HepG2 (cell line): ENCODE data around the gene JPT2. TPM values are rescaled to one million over a fixed set of nuclear protein-coding genes. Genes with fewer than 3 reads are reported as not detected.

ENCODE experiments used
- ATAC-seq: fragments of 200-7000 bp; cut with Tn5 transposase; 3 replicates; pipeline ENCODE4 v1.9.1; 2020; ENCODE audit warnings: mild to moderate bottlenecking, moderate library complexity
- BruUV-seq: library from RNA; stranded (reverse); fragments of 400-500 nt; replicated peaks from 2 replicates; lab custom pipeline; 2021; lab: Mats Ljungman, UMichigan
- CTCF ChIA-PET: fragments of 300-600 bp; formaldehyde crosslinking; extraction: SDS; loops from one replicate; lab custom pipeline; 2021; ENCODE audit warnings: low total read pairs, inconsistent platforms, low intra/inter-chr PET ratio; lab: Yijun Ruan, JAX
- POLR2A ChIA-PET: fragments of 350-600 bp; sonication (Branson Sonifier 250); formaldehyde crosslinking; loops from one replicate; lab custom pipeline; 2020; ENCODE audit warnings: antibody characterized with exemption, inconsistent platforms; lab: Yijun Ruan, JAX
- DNase-seq: peaks from one replicate; pipeline ENCODE4 v3.0.0-alpha.2; 2015; ENCODE audit warnings: low spot score
- FAIRE-seq: peaks from 3 replicates; lab custom pipeline; 2011; peaks lifted over from hg19 to GRCh38; lab: Jason Lieb, UNC
- H2AFZ ChIP-seq: one replicate; pipeline ENCODE4 v1.6.1; 2011; ENCODE audit warnings: low read length, inconsistent platforms
- H3K27ac ChIP-seq: fragments of 300-600 bp; 3 replicates; pipeline ENCODE4 v1.8.0; 2011; ENCODE audit warnings: mixed run types, mild to moderate bottlenecking, mixed read lengths, low read length, inconsistent platforms; ENCODE audit not compliant: insufficient read depth; ENCODE audit errors: extremely low read length
- H3K27me3 ChIP-seq, 2 experiments: fragments of 200-600 bp in 1 of 2; 2 replicates in 1 of 2; 3 replicates in 1 of 2; pipeline versions ENCODE4 v1.6.0 to v1.8.0; 2011; ENCODE audit warnings: low read length in 2 of 2, mild to moderate bottlenecking in 2 of 2, moderate library complexity in 2 of 2, inconsistent platforms in 1 of 2; ENCODE audit not compliant: insufficient read depth in 2 of 2, control insufficient read depth in 1 of 2
- H3K36me3 ChIP-seq, 2 experiments: fragments of 200-600 bp in 1 of 2; replicated peaks in 1 of 2; 2 replicates in 1 of 2; 3 replicates in 1 of 2; pipeline versions ENCODE4 v1.5.1 to v1.8.0; 2011; ENCODE audit warnings: low read length in 2 of 2, inconsistent platforms in 1 of 2; ENCODE audit not compliant: insufficient read depth in 2 of 2, control insufficient read depth in 1 of 2
- H3K4me1 ChIP-seq: 2 replicates; pipeline ENCODE4 v1.5.1; 2012; ENCODE audit warnings: low read length, inconsistent platforms; ENCODE audit not compliant: insufficient read depth
- H3K4me2 ChIP-seq: 2 replicates; pipeline ENCODE4 v1.6.0; 2011; ENCODE audit warnings: low read depth, low read length, inconsistent platforms
- H3K4me3 ChIP-seq, 3 experiments: fragments of 200-600 bp in 1 of 3; sonication (generic), shearing (Covaris generic) in 1 of 3; replicated peaks in 1 of 3; 2 replicates each; pipeline ENCODE4 v1.5.1; 2011 to 2016; ENCODE audit warnings: low read length in 3 of 3, inconsistent platforms in 2 of 3, low read depth in 2 of 3, mild to moderate bottlenecking in 2 of 3, control low read depth in 1 of 3, mixed read lengths in 1 of 3; ENCODE audit not compliant: insufficient read depth in 1 of 3
- H3K79me2 ChIP-seq: one replicate; pipeline ENCODE4 v1.6.1; 2011; ENCODE audit warnings: low read length, inconsistent platforms; ENCODE audit not compliant: insufficient read depth
- H3K9ac ChIP-seq: 2 replicates; pipeline ENCODE4 v1.6.0; 2011; ENCODE audit warnings: mild to moderate bottlenecking, low read depth, low read length, inconsistent platforms; ENCODE audit not compliant: insufficient read depth
- H3K9me3 ChIP-seq: 2 replicates; pipeline ENCODE4 v1.5.1; 2012; ENCODE audit warnings: mild to moderate bottlenecking, low read length
- H4K20me1 ChIP-seq: 2 replicates; pipeline ENCODE4 v1.6.0; 2011; ENCODE audit warnings: inconsistent platforms, mild to moderate bottlenecking, low read length, moderate library complexity; ENCODE audit not compliant: insufficient read depth
- AGO2 ChIP-seq: fragments of 200-400 bp; formaldehyde crosslinking; optimal IDR thresholded peaks from 2 replicates; pipeline ENCODE3; 2017; ENCODE audit warnings: mild to moderate bottlenecking, low read depth, low read length, moderate library complexity
- AHR ChIP-seq: IDR thresholded peaks from 2 replicates; pipeline ENCODE4 v1.6.1; 2018; ENCODE audit warnings: missing genetic modification reagents, missing compliant biosample characterization
- ZBTB34 ChIP-seq: sonication (generic); formaldehyde crosslinking; IDR thresholded peaks from 2 replicates; pipeline ENCODE4 v1.8.0; 2022; ENCODE audit warnings: mild to moderate bottlenecking, missing genetic modification reagents
- ZNF142 ChIP-seq: sonication (generic); formaldehyde crosslinking; IDR thresholded peaks from 2 replicates; pipeline ENCODE4 v1.4.0; 2020; ENCODE audit warnings: missing genetic modification reagents
- ZNF33A ChIP-seq: sonication (generic); formaldehyde crosslinking; IDR thresholded peaks from 2 replicates; pipeline ENCODE4 v1.5.1; 2020; ENCODE audit warnings: missing genetic modification reagents, mild to moderate bottlenecking, moderate library complexity, borderline replicate concordance
- ZNF367 ChIP-seq: sonication (generic); formaldehyde crosslinking; IDR thresholded peaks from 2 replicates; pipeline ENCODE4 v1.4.0; 2020; ENCODE audit warnings: missing genetic modification reagents, borderline replicate concordance
- ZNF678 ChIP-seq: sonication (generic); formaldehyde crosslinking; IDR thresholded peaks from 2 replicates; pipeline ENCODE4 v1.4.0; 2020; ENCODE audit warnings: mild to moderate bottlenecking, missing genetic modification reagents
- WGBS: methylation state at CpG from one replicate; pipeline ENCODE4 v1.1.6; 2017; ENCODE audit warnings: low lambda C conversion rate; 5-methylcytosine and 5-hydroxymethylcytosine counted together
- in situ Hi-C: cut with HindIII; loops from 2 replicates; pipeline ENCODE4 v1.10.0; 2017; ENCODE audit warnings: low pct_unique_long_range_greater_than_20kb; ENCODE audit not compliant: extremely low pct_ligation_motif_present
- intact Hi-C: fragments of 100-400 bp; cut with micrococcal nuclease; formaldehyde crosslinking; loops from one replicate; pipeline ENCODE4 v1.10.0; 2022; ENCODE audit not compliant: unreplicated experiment
- polyA plus RNA-seq, 8 experiments: library from polyadenylated mRNA; depleted of rRNA in 3 of 8; stranded (reverse) in 7 of 8; unstranded in 1 of 8; fragments of >200 nt; fragmentation: Illumina TruSeq in 4 of 8; extraction: Trizol in 4 of 8; gene quantifications; 2 replicates each; pipeline versions ENCODE4 v1.2.1 to v1.2.3, GENCODE V29; 2011 to 2016; ENCODE audit warnings: low read depth in 4 of 8, missing spikeins in 1 of 8, mixed read lengths in 1 of 8; ENCODE audit not compliant: insufficient read depth in 1 of 8
- total RNA-seq, 5 experiments: library from RNA; depleted of rRNA; stranded (reverse); fragments of >200 nt; fragmentation: Illumina TruSeq; extraction: Trizol; gene quantifications; 2 replicates each; pipeline ENCODE4 v1.2.3, GENCODE V29; 2016; ENCODE audit warnings: low read depth in 1 of 5

JPT2 gene
- total and polyA plus RNA-seq, 2 of the 13 experiments (the other 11 are each of a cell fraction or from before 2014, with no cell fraction given): 53.5 to 89.4 TPM

GRCh38 chr16:1746693-1747195 is 68.7 kb downstream of the JPT2 start:
- H3K4me2 ChIP-seq: no peak overlapping the region
- ATAC-seq (no peak; the same call in 2 of the 3 replicates), FAIRE-seq (no peak), DNase-seq (no peak)
- H3K36me3 ChIP-seq: peaks cover 15 to 58% of the 10 kb centered on the region in 2 experiments; a peak in 4 of 5 replicates
- in situ Hi-C loops (no loop called here), intact Hi-C loops (no loop called here)
- WGBS: 99% methylated on average over 13 of the region's 31 CpGs
- H3K27me3 ChIP-seq: no peaks in the 10 kb centered on the region
- no peaks in the 10 kb centered on the region for H4K20me1 ChIP-seq
- POLR2A ChIA-PET: no interaction called here
- TF ChIP-seq AGO2 (peak; percentile 39), ZBTB34 (CRISPR knock-in tag) (no peak), ZNF678 (CRISPR knock-in tag) (no peak)
- no peaks in the 10 kb centered on the region for H3K9me3 ChIP-seq
- CTCF ChIA-PET: no interaction called here
- BruUV-seq: no TSS peak
- H3K4me1 ChIP-seq: no peaks in the 10 kb centered on the region
- H3K4me3 ChIP-seq: no peak overlapping the region
- no peak overlapping the region for H3K9ac ChIP-seq
- no peak overlapping the region for H2AFZ ChIP-seq
- no peaks in the 10 kb centered on the region for H3K79me2 ChIP-seq
- no peak overlapping the region for H3K27ac ChIP-seq

GRCh38 chr16:1747934-1748333 is 69.9 kb downstream of the JPT2 start:
- Histone ChIP-seq H3K36me3 (peaks cover 16 to 66% of the 10 kb centered on the region in 2 experiments; a peak in 4 of 5 replicates), H3K4me3 (no peak overlapping the region)
- TF ChIP-seq AHR (CRISPR knock-in tag) (no peak), ZNF142 (no peak), ZNF367 (CRISPR knock-in tag) (no peak), ZNF33A (CRISPR knock-in tag) (no peak)

More at GRCh38 chr16:1747934-1748333, 69.9 kb downstream of the JPT2 start:
- Histone ChIP-seq H4K20me1 (no peaks in the 10 kb centered on the region), H3K79me2 (no peaks in the 10 kb centered on the region), H3K4me2 (no peak overlapping the region), H3K4me1 (no peaks in the 10 kb centered on the region), H3K9ac (no peak overlapping the region), H3K27me3 (no peaks in the 10 kb centered on the region), H3K9me3 (no peaks in the 10 kb centered on the region), H2AFZ (no peak overlapping the region), H3K27ac (no peak overlapping the region)
- POLR2A ChIA-PET: no interaction called here
- no TSS peak for BruUV-seq
- ATAC-seq: no peak
- intact Hi-C loops (no loop called here), in situ Hi-C loops (no loop called here)
- no peak for FAIRE-seq
- 94% methylated on average over 6 of the region's 11 CpGs for WGBS
- CTCF ChIA-PET: no interaction called here
- DNase-seq: no peak
